ENCODE data around the gene KCTD11.
A peak's percentile ranks its signal among the peaks of the same experiment; 100 is the strongest.

Gene KCTD11

GRCh38 chr17:7389924-7390910, 38.3 kb downstream of the KCTD11 start:
- Histone ChIP-seq H3K4me1 (ENCODE audit: insufficient read depth, low read length) (peaks cover 6% of the 10 kb centered on the region; the same call in 1 of the 2 replicates), H3K36me3 (ENCODE audit: insufficient read depth, low read length) (peaks cover 3% of the 10 kb centered on the region; the same call in 1 of the 2 replicates), H3K9me3 (ENCODE audit: control insufficient read depth, insufficient read depth, low read length) (no peaks in the 10 kb centered on the region), H3K9ac (ENCODE audit: low read depth, low read length) (no peak overlapping the region)

DNA sequence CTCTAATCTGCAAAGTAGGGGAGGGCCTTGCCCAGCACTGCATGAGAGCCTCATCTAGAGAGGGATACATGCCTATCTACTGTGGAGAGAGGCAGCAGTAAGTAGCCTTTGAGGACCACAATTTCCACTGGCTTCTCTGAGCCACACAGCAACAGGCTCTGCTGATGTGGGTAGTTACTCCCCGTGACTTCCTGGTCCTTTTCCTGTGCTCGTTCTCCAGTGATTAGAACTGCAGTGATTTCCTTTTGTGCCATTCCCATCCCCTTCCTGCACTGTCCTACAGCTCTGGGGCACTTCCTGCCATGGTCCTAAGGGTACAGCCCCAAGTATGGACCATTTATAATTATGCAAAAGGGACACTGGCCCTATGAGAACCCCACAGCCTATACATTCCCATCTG, 39.3 kb downstream of the KCTD11 start:
- Histone ChIP-seq H3K4me1 (ENCODE audit: insufficient read depth, low read length) (peaks cover 6% of the 10 kb centered on the region; the same call in 1 of the 2 replicates), H3K9me3 (ENCODE audit: control insufficient read depth, insufficient read depth, low read length) (no peaks in the 10 kb centered on the region), H3K36me3 (ENCODE audit: insufficient read depth, low read length) (peaks cover 3% of the 10 kb centered on the region; the same call in 1 of the 2 replicates), H3K9ac (ENCODE audit: low read depth, low read length) (no peak overlapping the region)

- H3K9ac ChIP-seq (ENCODE audit: low read depth, low read length) = peak overlapping the region; percentile 78; the same call in 1 of the 2 replicates
- peaks cover 6% of the 10 kb centered on the region; the same call in 1 of the 2 replicates for H3K4me1 ChIP-seq (ENCODE audit: insufficient read depth, low read length)
- H3K36me3 ChIP-seq (ENCODE audit: insufficient read depth, low read length) = peaks cover 3% of the 10 kb centered on the region; the same call in 1 of the 2 replicates
- no peaks in the 10 kb centered on the region for H3K9me3 ChIP-seq (ENCODE audit: control insufficient read depth, insufficient read depth, low read length)
Observed at GRCh38 chr17:7392696-7393612, 41.0 kb downstream of the KCTD11 start.

DNA sequence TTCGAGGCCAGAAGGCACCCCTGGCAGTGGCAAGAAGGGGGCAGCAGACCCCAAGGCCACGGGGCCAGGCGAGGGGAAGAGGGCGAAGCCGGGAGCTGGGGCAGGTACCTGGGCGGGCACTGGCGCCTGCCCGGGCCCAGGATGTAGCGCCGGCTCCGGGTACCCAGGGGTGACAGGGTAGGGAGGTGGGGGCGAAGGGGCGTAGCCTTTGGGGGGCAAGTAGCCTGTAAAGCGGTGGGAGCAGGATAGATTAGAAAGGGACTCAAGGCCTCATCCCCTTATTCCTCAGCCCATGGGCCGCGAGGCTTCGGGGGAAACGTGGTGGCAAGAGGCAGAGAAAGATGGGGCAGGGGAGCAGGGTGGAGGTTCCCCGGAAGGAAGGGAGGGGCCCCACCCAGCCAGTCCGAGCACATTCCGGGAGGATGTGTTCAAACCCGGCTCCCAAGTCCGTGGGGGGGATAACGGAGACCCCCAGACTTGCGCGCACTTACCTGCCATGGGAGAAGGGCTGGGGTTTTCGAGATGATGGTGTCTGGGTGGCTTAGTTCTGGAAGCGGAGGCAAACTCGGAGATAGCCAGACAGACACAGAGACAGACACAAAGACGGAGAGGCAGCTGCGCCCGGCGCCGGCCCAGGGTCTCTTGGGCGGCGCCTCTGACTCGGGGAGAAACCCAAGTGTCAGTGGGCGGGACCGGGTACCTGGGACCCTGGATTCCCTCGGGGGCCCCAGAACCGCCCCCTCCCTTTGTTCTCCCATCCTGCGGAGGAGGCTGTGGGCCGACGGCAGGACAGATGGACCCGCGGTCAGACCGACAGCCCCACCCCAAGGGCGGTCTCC, 41.9 kb downstream of the KCTD11 start:
- H3K9ac ChIP-seq (ENCODE audit: low read depth, low read length) = peak overlapping the region; percentile 78
- H3K36me3 ChIP-seq (ENCODE audit: insufficient read depth, low read length) = peaks cover 3% of the 10 kb centered on the region; the same call in 1 of the 2 replicates
- no peaks in the 10 kb centered on the region for H3K9me3 ChIP-seq (ENCODE audit: control insufficient read depth, insufficient read depth, low read length)
- H3K4me1 ChIP-seq (ENCODE audit: insufficient read depth, low read length) = peaks cover 6% of the 10 kb centered on the region; the same call in 1 of the 2 replicates

DNA sequence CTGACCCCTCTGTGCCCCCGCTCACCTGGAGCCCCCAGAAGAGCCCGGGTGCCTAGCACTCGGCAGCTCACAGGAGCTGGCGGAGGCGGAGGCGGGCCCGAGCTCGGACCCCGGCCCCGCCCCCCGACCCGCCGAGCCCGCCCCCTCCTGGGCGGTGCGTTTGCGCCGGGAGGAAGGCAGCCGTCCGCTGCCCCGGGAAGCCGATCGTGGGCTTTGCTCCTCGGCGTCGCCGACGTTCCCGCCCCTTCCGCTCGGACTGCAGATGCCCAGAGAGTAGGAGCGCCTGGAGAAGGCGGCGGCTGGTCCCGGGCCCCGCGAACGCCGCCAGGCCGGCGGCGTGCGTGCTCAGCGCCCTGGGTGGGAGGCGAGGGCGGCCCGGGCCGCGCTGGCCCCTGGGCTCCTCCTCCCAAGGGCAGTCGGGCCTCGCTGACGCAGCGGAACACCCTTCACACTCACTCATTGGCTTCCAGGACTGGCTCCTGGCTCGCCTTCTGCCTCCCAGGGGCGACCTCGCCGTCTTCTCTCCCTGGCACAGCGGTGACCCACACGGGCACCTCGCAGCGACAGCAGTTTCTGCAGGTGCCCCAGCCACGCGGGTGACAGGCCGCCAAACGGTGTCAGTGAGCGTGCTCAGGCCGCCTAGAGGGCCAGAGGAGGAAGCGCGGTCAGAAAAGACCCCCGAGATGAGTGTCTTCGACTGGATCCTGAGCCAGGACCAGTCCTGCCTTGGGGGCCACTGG, 42.7 kb downstream of the KCTD11 start, which contains the start of gene PLSCR3:
Gene PLSCR3, minus strand, starts transcription at position 74 of the 740 bp plus-strand sequence. CDS start 415 bp downstream, outside the sequence.
- H3K4me1 ChIP-seq (ENCODE audit: insufficient read depth, low read length) = peaks cover 6% of the 10 kb centered on the region; the same call in 1 of the 2 replicates
- H3K9ac ChIP-seq (ENCODE audit: low read depth, low read length) = peak within 1 kb of the TSS; percentile 78
- no peaks in the 10 kb centered on the region for H3K9me3 ChIP-seq (ENCODE audit: control insufficient read depth, insufficient read depth, low read length)
- H3K36me3 ChIP-seq (ENCODE audit: insufficient read depth, low read length) = peaks cover 3% of the 10 kb centered on the region; the same call in 1 of the 2 replicates

DNA sequence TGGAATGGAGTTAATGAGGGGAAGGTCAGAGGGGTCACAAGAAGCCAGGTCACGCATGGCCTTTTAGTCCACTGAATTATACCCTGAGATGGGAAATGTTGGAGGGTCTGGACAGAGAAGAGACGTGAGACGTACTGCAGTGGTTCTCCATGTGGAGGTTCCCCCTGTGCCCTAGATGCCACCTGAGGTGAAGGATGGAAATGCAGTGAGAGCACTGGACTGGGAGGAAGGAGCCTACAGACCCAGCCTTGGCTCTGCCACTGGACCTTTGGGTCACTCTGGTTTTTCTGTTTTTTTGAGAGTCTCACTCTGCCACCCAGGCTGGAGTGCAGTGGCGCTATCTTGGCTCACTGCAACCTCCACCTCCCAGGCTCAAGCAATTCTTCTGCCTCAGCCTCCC, 44.2 kb downstream of the KCTD11 start:
- Histone ChIP-seq H3K9me3 (ENCODE audit: control insufficient read depth, insufficient read depth, low read length) (no peaks in the 10 kb centered on the region), H3K9ac (ENCODE audit: low read depth, low read length) (no peak overlapping the region), H3K36me3 (ENCODE audit: insufficient read depth, low read length) (peaks cover 3% of the 10 kb centered on the region; the same call in 1 of the 2 replicates), H3K4me1 (ENCODE audit: insufficient read depth, low read length) (peaks cover 2% of the 10 kb centered on the region; the same call in 1 of the 2 replicates)

- Histone ChIP-seq H3K4me1 (ENCODE audit: insufficient read depth, low read length) (peaks cover 6% of the 10 kb centered on the region), H3K9ac (ENCODE audit: low read depth, low read length) (no peak overlapping the region), H3K36me3 (ENCODE audit: insufficient read depth, low read length) (no peaks in the 10 kb centered on the region; the same call in 1 of the 2 replicates), H3K9me3 (ENCODE audit: control insufficient read depth, insufficient read depth, low read length) (no peaks in the 10 kb centered on the region)
Observed at GRCh38 chr17:7398612-7399011, 46.6 kb downstream of the KCTD11 start.

DNA sequence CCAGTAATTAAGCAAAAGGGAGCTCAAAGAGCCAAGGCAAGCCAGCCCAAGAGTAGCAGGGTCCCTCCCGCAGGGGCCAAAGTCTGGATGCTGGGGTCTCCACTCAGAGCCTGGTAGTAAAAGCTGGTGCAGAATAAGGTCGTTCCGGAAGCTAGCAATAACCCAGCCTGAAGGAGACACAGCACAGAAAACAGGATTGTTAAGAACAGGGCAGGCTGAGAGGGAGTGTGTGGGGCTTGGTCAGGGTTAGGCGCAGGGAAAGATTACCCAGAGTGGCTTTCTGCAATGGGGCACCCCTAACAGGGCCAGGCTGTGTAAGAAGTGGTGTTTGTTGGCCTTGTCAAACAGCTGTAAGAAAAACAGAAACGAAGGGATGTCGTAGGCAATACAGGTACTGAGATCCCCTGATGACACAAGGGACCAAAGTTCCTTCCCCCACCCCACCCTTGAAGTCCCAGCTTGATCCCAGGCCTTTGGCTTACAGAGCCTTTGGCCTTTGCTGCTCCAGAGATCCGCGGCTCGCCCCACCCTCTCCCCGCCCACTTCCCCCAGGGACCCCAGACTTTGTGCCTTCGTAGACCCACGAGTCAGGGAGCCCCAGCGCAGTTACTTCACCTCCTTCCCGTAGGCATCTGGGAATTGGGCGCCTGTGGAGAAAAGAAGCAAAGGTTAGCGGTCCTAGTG, 51.2 kb downstream of the KCTD11 start:
- H3K9ac ChIP-seq (ENCODE audit: low read depth, low read length) = peak overlapping the region; percentile 77

GRCh38 chr17:7403727-7403976, 51.7 kb downstream of the KCTD11 start:
- peak overlapping the region; percentile 77 for H3K9ac ChIP-seq (ENCODE audit: low read depth, low read length)
- no peaks in the 10 kb centered on the region for H3K9me3 ChIP-seq (ENCODE audit: control insufficient read depth, insufficient read depth, low read length)
- H3K4me1 ChIP-seq (ENCODE audit: insufficient read depth, low read length) = peaks cover 14% of the 10 kb centered on the region
- no peaks in the 10 kb centered on the region; the same call in 1 of the 2 replicates for H3K36me3 ChIP-seq (ENCODE audit: insufficient read depth, low read length)

More for the DNA sequence above, 51.2 kb downstream of the KCTD11 start:
- no peaks in the 10 kb centered on the region for H3K9me3 ChIP-seq (ENCODE audit: control insufficient read depth, insufficient read depth, low read length)
- no peaks in the 10 kb centered on the region; the same call in 1 of the 2 replicates for H3K36me3 ChIP-seq (ENCODE audit: insufficient read depth, low read length)
- peaks cover 14% of the 10 kb centered on the region for H3K4me1 ChIP-seq (ENCODE audit: insufficient read depth, low read length)

DNA sequence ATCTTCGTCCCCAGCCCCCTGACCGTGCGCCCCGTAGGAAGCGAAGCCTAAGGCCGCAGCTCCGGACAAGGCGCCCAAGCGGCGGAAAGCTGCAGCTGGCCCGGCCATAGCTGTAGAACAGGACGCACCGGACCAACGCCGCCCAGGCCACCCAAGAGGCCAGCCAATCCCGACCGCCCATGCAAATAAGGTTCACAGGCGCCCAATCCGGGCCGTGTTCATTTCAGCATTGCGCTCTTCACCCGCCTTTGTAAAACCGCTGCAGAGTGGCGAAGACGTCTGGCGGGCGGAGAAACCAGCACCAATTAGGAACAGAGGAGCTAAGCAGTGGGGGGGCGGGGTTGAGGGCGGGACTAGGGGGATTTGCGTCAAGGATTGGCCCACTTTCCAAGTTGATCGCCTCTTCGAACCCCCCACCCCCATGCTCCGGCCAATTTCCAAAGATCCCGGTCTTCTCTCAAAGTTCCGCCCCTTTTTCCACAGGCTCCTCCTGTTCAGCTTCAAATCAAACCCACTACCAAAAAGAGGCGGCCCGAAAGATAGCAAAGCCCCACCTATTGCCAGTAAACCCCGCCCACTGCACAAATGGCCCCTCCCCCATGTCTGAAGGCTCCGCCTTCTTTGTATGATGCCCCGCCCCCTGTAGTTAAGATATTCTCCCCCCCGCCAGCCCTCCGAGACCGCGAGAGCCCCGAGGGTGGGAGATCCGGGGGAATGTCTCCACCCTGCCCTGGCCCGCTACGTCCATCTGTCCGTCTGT, 52.2 kb downstream of the KCTD11 start, which contains the start of gene TMEM256:
Gene TMEM256, minus strand, starts transcription at position 121 of the 760 bp plus-strand sequence. Its CDS starts 13 bp downstream, at position 108.
- H3K9me3 ChIP-seq (ENCODE audit: control insufficient read depth, insufficient read depth, low read length) = no peaks in the 10 kb centered on the region
- no peaks in the 10 kb centered on the region; the same call in 1 of the 2 replicates for H3K36me3 ChIP-seq (ENCODE audit: insufficient read depth, low read length)
- peak within 1 kb of the TSS; percentile 77 for H3K9ac ChIP-seq (ENCODE audit: low read depth, low read length)

More for the DNA sequence above, 52.2 kb downstream of the KCTD11 start, which contains the start of gene TMEM256:
- peaks cover 14% of the 10 kb centered on the region for H3K4me1 ChIP-seq (ENCODE audit: insufficient read depth, low read length)

All from ES-I3 (cell line).